HG03439 (cell line): ENCODE data around the gene MACROD2.

Experiments used
- ATAC-seq: cut with Tn5 transposase; IDR thresholded peaks from one replicate; pipeline ENCODE4 v1.9.1; 2021; ENCODE audit warnings: mild to moderate bottlenecking, moderate library complexity; ENCODE audit not compliant: unreplicated experiment

MACROD2 gene

DNA sequence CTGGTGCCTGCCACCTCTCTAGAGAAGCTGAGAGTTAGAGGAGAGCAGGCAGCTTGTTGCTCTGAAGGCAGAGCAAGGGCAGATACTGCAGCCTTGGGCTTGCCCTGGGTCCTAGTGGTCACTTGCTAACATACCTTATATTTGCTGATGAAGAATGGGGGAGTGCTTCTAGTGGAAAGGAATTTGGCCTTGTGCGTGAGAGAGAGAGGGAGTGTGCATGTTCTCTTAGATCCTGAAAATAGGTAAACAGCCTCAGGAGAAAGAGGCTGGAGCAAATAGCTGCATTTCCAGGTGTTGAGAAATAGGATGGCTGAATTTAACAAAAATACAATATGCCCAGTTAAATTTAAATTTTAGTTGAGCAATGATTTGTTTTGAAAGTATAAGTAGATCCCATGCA is 1066.6 kb downstream of the MACROD2 start:
- no peak for ATAC-seq

DNA sequence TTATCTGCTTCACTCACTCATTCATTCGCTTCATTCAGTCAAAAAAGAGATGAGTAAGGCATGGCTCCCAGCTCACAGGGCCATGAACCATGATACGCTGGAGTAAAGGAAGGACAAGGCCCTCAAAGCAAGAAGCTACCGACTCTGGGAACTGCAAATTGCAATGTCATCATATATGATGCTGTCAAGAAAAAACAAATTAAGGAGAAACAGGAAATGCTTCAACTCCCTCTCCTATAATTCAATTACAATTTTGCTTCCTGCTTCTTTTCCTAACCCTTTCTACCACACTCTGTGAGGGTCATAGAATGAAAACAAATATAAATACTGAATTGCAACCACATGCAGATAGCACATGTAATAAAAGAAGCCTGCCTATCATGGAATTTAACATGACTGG is 1067.8 kb downstream of the MACROD2 start:
- no peak for ATAC-seq

DNA sequence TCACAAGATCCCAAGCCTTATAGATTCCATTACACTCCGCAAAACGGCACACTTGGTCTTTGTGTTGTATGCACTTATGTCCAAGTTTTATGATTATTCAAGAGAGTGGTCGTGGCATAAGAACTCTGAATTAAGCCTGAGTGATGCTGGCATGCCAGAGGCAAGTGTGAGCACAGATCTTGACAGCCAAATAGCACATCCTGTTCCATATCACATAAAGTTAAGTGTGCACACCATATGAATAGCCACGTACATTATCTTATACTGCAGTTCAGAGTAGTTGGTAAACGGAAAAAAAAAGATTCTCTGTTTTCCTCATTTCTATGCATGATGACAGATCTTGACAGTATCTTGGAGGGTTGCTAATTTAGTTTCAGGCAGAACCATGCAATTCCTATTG is 1069.4 kb downstream of the MACROD2 start:
- ATAC-seq, result no peak

DNA sequence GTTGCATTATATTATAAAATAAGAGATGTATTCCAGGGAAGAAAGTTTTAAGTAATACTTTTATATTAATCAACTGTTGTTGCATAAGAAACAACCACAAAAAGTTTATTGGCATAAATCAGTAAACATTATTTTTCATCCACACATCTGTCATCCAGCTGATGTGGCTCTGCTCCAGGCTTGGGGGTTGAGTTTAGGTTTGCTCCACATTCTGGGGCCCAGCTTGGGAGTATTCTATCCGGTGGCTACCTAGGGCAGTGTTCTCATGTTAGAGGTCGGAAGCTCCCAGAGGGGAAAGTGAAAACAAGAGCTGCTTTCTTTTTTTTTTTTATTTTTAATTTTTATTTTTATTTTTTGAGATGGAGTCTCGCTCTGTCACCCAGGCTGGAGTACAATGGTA is 1070.5 kb downstream of the MACROD2 start:
- no peak for ATAC-seq

GRCh38 chr20:15068486-15068885 is 1073.2 kb downstream of the MACROD2 start:
- ATAC-seq, result no peak

DNA sequence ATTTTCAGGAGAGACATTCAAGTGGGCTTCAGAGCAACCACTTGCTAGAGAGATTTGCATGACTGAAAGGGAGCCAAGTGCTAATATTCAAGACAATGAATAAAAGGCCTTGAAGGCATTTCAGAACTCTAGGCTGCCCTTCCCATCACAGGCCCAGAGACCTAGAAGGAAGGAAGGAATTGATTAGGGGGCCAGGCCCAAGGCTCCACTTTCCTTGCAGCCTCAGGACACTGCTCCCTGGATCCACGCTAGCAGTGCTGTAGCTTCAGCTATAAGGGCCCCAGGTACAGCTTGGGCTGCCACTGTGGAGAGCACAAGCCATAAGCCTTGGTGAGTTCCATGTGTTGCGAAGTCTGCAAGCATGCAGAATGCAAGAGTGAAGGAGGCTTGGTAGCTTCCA is 1074.0 kb downstream of the MACROD2 start:
- ATAC-seq, result no peak

DNA sequence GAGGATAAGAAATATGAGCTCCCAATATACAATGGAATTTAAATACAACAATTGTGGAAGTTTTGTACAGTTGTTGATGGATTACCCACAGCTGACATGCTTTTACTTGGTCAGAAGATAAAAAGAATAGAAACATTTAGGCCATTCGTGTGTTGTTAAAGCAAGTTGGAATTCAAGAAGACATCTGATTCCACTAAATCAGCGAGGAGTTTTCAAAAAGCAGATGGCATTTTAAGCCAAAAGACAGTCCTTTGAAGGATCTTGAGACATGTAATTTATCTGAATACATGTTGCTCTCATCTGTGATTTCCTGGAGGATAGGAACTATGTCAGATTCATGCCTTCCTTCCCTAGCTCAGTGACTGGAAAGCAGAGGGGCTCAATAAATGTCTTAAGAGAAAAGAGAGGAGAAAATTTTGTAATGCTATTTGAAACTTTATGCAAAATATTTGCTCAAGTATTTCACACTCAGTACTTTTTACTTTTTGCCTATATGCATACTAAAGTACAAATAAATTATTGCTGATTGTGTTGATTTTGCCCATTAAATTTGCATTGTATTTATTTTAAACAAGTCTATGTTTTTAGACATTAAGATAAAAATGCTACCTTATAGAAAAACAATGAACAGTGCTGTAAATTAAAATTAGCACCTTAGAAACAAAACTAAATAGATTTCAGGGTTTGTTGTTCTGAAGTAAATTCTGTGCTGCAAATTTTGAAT is 1075.9 kb downstream of the MACROD2 start:
- no peak for ATAC-seq

DNA sequence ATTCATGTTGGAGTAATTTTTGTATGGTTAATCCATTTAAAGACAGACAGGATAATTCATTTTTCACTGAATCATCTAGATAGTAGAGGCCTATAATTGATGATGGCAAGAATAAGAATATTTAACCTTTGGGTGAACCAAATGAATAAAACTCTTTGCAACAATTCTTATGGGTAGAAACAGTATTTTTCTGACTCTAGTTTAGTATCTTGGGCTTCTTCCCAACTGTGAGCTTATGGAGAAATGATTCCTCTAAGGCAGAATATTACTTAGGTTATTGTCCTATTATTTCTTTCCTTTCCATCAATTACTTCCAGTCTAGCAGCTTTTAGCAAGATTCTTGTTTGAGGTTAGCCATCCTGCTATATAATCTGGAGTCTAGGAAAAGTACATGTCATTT is 1077.0 kb downstream of the MACROD2 start:
- no peak for ATAC-seq

DNA sequence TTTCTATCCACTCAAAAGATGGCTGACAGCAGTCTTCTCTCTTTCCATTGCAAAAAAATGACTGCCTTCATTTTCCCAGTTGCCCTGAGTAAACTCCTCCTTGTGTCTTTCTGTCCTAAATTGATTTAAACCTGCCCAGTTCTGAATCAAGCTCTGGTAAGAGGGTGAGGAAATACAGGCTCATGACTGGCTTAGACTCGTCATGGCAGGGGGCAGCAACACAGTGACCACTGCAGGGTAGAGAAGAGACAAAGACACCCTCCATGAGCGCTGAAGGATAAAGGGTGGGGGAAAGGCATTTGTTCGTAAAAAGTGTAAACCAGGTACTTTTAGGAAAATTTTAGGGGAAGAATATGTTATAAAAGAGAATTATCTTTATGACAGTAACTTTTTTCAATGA is 1080.3 kb downstream of the MACROD2 start:
- ATAC-seq, result no peak

GRCh38 chr20:15076785-15077184 is 1081.5 kb downstream of the MACROD2 start:
- ATAC-seq, result no peak

- ATAC-seq, result no peak
Measured at GRCh38 chr20:15077733-15078250, 1082.5 kb downstream of the MACROD2 start.

DNA sequence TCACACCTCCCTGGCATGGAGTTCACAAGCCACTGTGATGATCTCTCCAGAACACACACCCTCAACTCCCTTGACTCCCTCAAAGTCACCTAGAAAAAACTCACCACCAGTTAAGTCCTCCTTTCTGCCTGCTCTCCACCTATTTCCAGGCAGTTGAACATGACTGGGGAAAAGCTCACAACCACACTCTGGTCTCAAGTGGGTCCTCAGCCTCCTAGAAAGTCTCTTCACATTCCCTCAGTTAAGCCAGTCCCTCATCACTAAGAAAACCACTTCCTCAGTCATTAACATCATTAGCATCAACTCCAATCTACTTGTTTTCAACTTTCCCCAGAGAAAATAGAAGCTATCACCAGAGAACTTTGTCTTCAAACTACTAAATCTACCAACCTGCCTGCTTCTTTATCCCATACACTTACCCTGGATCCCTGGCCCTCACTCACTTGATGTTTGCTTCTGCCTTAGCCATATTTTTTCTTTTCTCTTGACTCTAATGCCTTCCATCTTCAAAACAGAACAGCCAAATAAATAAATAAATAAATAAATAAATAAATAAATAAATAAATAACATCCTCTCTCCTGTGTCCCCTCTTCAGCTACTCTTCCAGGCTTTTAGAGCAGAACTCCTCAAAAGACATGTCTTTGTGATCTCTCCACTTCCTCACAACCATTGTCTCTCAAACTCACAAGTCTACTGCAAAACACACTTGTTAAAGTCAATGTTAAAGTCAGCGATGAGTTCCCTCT is 1084.5 kb downstream of the MACROD2 start:
- ATAC-seq, result no peak

- no peak for ATAC-seq
Measured at GRCh38 chr20:15081261-15081660, 1085.9 kb downstream of the MACROD2 start.

GRCh38 chr20:15091421-15092037 is 1096.2 kb downstream of the MACROD2 start:
- ATAC-seq, result no peak

DNA sequence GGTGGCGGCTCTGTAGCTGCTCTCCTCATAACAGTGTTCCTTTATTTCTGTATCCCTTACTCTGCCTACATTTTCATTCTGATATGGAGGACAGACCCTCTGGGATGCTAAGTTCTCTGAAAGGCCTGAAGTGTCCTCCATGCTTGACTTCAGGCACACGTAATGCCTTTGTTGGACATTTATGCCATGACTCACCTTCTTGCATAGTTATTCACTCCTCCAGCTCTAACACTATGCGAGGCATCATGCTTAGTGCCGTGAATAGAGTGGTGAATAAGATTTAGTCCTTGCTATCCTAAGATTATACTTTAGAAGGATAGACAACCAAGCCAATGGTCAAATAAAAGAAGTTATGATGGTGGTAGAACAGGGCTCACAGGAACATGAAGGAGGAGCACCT is 1103.0 kb downstream of the MACROD2 start:
- no peak for ATAC-seq

GRCh38 chr20:15099130-15099529 is 1103.8 kb downstream of the MACROD2 start:
- ATAC-seq, result no peak

DNA sequence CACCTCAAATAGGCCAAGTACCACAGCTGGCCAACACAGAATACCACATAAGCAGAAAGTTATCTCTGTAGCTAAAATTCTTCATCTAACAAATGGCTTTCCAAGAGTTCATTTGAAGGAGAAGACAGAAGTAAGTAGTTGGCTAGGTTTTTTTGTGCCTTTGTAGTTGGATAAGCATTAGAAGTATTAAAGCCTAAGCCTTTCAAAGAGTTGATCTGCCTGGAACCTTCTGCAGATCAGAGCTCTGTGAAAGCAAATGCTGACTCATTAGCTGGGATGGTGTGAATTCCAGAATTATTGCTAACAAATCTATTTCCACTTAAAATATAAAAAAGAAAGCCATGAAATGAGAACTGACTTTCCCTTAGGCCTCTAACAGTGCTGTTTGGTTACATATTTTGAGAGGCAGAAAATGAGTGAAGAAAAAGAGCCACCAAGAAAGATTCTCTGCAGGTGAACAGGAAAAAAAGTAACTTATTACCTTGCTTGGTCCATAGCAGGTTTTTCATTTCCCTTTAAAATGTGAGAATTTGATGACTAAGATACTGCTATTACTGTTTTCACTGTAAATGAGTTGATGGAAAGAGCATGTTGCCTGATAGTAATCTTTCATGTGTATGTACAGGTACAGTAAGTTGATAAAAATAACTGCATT is 1105.3 kb downstream of the MACROD2 start:
- ATAC-seq, result no peak

DNA sequence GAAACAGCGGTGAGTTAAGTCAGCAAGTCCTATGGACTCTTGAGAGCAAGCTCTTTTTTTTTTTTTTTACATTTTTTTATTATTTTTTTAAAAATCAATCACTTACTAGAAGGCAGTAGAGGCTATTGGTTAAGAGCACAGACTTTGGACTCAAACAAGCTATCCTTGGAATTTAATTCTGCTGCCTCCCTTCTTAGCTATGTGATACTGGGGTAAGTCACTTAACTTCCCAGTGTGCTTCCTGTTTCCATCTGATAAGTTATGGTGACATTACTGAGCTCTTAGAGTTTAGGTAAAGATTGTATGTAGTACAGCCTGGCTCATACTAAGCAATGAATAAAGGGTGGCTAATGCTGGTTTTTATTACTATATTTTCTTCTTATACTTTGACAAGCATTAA is 1112.6 kb downstream of the MACROD2 start:
- ATAC-seq, result no peak

DNA sequence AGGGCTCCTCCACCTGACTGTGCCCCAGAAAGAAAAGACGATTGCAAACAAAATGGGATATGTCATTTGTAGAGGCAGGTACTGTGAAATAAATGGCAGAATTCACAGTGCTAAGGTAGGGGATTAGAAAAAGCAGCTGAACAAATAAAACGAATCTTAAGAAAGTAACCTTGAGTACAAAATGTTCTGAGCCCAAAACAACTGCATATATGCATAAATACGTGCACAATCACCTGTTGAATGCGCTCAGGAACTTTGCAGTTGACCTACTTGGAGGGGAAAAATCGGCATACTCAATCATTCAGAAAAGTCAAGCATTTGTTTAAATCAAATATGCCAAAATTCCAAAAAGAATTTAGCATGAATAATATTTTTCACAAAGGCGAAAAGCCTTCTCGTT is 1114.2 kb downstream of the MACROD2 start:
- ATAC-seq, result no peak

- ATAC-seq, result no peak
Measured at GRCh38 chr20:15111654-15112053, 1116.3 kb downstream of the MACROD2 start.

DNA sequence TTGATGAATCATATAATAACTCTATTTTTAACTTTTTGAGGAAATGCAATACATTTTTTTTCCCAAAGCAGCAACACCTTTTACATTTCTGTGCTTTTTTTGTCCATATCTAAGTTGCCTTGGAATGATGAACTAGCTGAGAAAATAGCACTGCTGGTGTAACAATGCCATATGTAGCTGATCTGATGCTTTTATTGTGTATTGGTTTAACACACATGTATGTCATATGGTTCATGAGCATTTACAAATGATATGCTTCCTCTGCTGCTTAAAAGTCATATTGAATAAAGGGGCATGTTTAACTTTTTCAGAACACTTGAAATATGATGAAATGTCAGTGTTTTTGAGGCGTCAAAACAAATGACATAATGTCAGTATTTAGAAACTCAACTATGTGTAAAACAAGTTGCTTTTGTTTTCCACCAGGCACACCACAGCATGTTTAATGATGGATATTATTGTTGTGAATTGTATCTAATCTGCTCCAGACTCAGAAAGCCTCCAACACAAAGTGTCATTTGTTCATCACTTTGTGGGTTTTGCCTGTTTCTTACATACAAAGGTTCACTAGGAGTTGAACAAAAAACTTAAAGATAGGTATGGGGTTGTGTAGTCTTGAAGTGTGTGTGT is 1117.9 kb downstream of the MACROD2 start:
- no peak for ATAC-seq
